CD4-positive, CD25-positive, alpha-beta regulatory T cell (primary cell): ENCODE results near the gene KLKB1. TPM values are rescaled to one million over a fixed set of nuclear protein-coding genes. Genes with fewer than 3 reads are reported as not detected.

Experiments used
- ATAC-seq, 2 donors: fragments of 150-1000 bp; cut with Tn5 transposase; one replicate each; pipeline ENCODE4 v1.10.0; 2021; ENCODE audit warnings: low read depth in 2 of 2, moderate number of reproducible peaks in 2 of 2, moderate library complexity in 1 of 2
- DNase-seq, 3 donors: peaks; one replicate each; pipeline versions ENCODE4 v3.0.0 to v3.0.0-alpha.2; 2012 to 2022; ENCODE audit warnings: mixed read lengths in 1 of 3
- H3K27ac ChIP-seq: one replicate; pipeline ENCODE4 v1.7.0; 2013; ENCODE audit warnings: mild to moderate bottlenecking, low read length; ENCODE audit not compliant: insufficient read depth, poor library complexity, severe bottlenecking
- H3K27me3 ChIP-seq: one replicate; pipeline ENCODE4 v1.7.0; 2013; ENCODE audit warnings: low read length; ENCODE audit not compliant: control insufficient read depth, insufficient read depth
- H3K36me3 ChIP-seq: one replicate; pipeline ENCODE4 v1.7.0; 2013; ENCODE audit warnings: mild to moderate bottlenecking, low read length, moderate library complexity; ENCODE audit not compliant: control insufficient read depth, insufficient read depth
- H3K4me1 ChIP-seq: 2 replicates; pipeline ENCODE4 v1.7.0; 2013; ENCODE audit warnings: mild to moderate bottlenecking, low read length; ENCODE audit not compliant: insufficient read depth, control insufficient read depth, poor library complexity, severe bottlenecking
- H3K4me3 ChIP-seq: one replicate; pipeline ENCODE4 v1.7.0; 2013; ENCODE audit warnings: low read depth, mild to moderate bottlenecking, low read length, moderate library complexity
- H3K9me3 ChIP-seq, 2 experiments: 1 replicate in 1 of 2; 2 replicates in 1 of 2; pipeline ENCODE4 v1.7.0; 2013; ENCODE audit warnings: low read length in 2 of 2, mild to moderate bottlenecking in 1 of 2, moderate library complexity in 1 of 2; ENCODE audit not compliant: control insufficient read depth in 2 of 2
- H3K27ac Mint-ChIP-seq, 3 donors: one replicate each; pipeline ENCODE4 v1.8.0; 2020 to 2022; ENCODE audit warnings: mild to moderate bottlenecking in 3 of 3, mixed read lengths in 3 of 3, moderate library complexity in 2 of 3
- H3K27me3 Mint-ChIP-seq: one replicate; pipeline ENCODE4 v1.8.0; 2022; ENCODE audit warnings: mild to moderate bottlenecking, mixed read lengths
- H3K36me3 Mint-ChIP-seq: one replicate; pipeline ENCODE4 v1.8.0; 2020; ENCODE audit warnings: mixed read lengths
- H3K4me1 Mint-ChIP-seq, 4 donors: one replicate each; pipeline ENCODE4 v1.8.0; 2020 to 2022; ENCODE audit warnings: mixed read lengths in 4 of 4, mild to moderate bottlenecking in 1 of 4
- H3K4me3 Mint-ChIP-seq, 4 donors: one replicate each; pipeline ENCODE4 v1.8.0; 2020 to 2022; ENCODE audit warnings: mild to moderate bottlenecking in 4 of 4, mixed read lengths in 4 of 4, moderate library complexity in 3 of 4
- H3K9me3 Mint-ChIP-seq, 7 donors: one replicate each; pipeline ENCODE4 v1.8.0; 2020 to 2022; ENCODE audit warnings: mixed read lengths in 7 of 7, mild to moderate bottlenecking in 3 of 7, moderate library complexity in 2 of 7
- polyA plus RNA-seq, 4 donors: library from polyadenylated mRNA; unstranded; fragments of 300-500 nt; fragmentation: Illumina TruSeq; gene quantifications; one replicate each; pipeline ENCODE4 v1.2.3, GENCODE V29; 2021
- total RNA-seq: library from RNA; stranded (reverse); gene quantifications from one replicate; pipeline ENCODE4 v1.2.3, GENCODE V29; 2022

The KLKB1 gene
- total and polyA plus RNA-seq, 5 donors from 2014 or later = 0.14 to 1.2 TPM; not detected in 3

DNA sequence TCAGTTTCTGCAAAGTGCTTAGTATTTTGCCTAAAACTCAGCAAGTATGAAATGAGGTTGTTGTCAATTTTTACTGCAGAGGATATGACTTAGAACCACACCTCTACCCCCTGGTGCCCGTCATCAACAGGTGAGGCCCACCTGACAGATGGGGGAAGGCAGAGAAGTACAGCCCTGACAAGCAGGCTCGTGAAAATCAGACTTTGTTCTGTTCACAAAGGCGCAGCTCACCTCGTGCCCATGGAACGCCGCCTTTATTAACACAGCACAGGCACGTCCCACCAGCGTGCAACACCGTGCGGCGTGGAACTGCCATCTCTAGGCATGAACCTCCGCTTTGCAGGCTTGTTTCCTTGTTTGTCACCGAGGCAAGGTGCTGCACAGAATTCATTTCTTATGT is 22.6 kb upstream of the KLKB1 start:
- Mint-ChIP-seq H3K36me3 (peaks cover 20% of the 10 kb centered on the region), H3K27ac (peak overlapping the region in 1 of 3 donors; percentile 94), H3K4me3 (peak overlapping the region in 3 of 4 donors; percentile 1 to 66 (median 63)), H3K9me3 (peaks cover 0 to 12% (median 3%) of the 10 kb centered on the region in 7 donors), H3K27me3 (no peaks in the 10 kb centered on the region), H3K4me1 (peaks cover 0 to 32% (median 12%) of the 10 kb centered on the region in 4 donors)
- H3K4me3 ChIP-seq = peak overlapping the region; percentile 49
- DNase-seq = no peak
- ATAC-seq = no peak
- H3K36me3 ChIP-seq = peaks cover 10% of the 10 kb centered on the region
- peaks cover 6 to 11% of the 10 kb centered on the region in 2 experiments for H3K9me3 ChIP-seq
- peaks cover 4% of the 10 kb centered on the region for H3K4me1 ChIP-seq
- no peaks in the 10 kb centered on the region for H3K27me3 ChIP-seq
- peak overlapping the region; percentile 76 for H3K27ac ChIP-seq

DNA sequence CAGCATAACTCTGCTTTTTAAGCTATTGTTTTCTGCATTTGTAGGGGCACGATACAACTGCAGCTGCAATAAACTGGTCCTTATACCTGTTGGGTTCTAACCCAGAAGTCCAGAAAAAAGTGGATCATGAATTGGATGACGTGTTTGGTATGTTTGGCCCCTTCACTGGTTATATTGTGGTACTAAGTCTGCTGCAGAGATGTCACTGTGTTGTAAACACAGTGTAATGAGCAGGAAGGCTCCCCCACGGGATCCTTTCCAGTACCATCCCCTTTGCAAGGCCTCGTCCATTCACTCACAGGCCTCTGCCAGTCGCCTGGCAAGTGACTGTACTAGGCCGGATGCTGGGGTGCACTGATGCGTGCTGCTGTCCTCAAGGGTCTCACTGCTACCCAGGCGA is 22.2 kb upstream of the KLKB1 start:
- H3K27ac ChIP-seq = peak overlapping the region; percentile 76
- Mint-ChIP-seq H3K27ac (peak overlapping the region in 1 of 3 donors; percentile 37), H3K4me1 (peaks cover 0 to 32% (median 12%) of the 10 kb centered on the region in 4 donors), H3K36me3 (peaks cover 25% of the 10 kb centered on the region), H3K4me3 (peak overlapping the region in 1 of 4 donors; percentile 24), H3K27me3 (no peaks in the 10 kb centered on the region), H3K9me3 (peaks cover 0 to 12% (median 3%) of the 10 kb centered on the region in 7 donors)
- DNase-seq (no peak), ATAC-seq (no peak)
- no peaks in the 10 kb centered on the region for H3K27me3 ChIP-seq
- H3K4me3 ChIP-seq = no peak overlapping the region
- H3K36me3 ChIP-seq = peaks cover 14% of the 10 kb centered on the region
- H3K4me1 ChIP-seq = peaks cover 4% of the 10 kb centered on the region
- H3K9me3 ChIP-seq = peaks cover 6 to 11% of the 10 kb centered on the region in 2 experiments

DNA sequence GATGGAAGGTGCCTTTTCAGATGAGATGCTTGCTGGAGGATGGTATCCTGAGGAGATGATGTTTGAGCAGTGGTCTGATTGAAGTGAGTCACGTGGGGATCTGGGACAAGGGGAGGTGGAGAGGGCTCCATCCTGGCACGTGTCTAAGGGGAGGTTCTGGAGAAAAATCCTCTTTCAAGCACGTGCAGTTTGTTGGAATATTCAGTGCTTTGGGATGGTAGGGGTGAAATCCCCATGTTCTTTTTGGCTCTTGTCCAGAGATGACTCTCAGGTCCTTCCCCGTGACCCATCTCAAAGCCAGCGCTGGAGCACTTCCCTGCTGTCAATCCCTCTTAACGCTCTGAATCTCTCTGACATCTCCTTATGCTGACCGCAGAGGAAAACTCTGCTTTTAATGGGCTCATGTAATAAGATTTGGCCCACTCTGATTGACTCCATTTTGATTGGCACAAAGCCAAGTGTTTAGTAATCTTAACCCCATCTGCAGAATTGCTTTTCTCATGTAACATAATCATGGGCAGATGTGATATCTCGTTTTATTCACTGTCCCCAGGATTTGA is 10.8 kb upstream of the KLKB1 start:
- DNase-seq = no peak
- Mint-ChIP-seq H3K27ac (peak overlapping the region in 1 of 3 donors; percentile 11), H3K36me3 (peaks cover 6% of the 10 kb centered on the region), H3K4me3 (no peak overlapping the region), H3K4me1 (peaks cover 0 to 6% (median under 1%) of the 10 kb centered on the region in 4 donors), H3K9me3 (peaks cover 0 to 2% (median 0%) of the 10 kb centered on the region in 7 donors), H3K27me3 (peaks cover 4% of the 10 kb centered on the region)
- Histone ChIP-seq H3K4me3 (no peak overlapping the region), H3K9me3 (no peaks in the 10 kb centered on the region), H3K27ac (no peak overlapping the region), H3K4me1 (no peaks in the 10 kb centered on the region), H3K36me3 (no peaks in the 10 kb centered on the region), H3K27me3 (no peaks in the 10 kb centered on the region)
- no peak for ATAC-seq

DNA sequence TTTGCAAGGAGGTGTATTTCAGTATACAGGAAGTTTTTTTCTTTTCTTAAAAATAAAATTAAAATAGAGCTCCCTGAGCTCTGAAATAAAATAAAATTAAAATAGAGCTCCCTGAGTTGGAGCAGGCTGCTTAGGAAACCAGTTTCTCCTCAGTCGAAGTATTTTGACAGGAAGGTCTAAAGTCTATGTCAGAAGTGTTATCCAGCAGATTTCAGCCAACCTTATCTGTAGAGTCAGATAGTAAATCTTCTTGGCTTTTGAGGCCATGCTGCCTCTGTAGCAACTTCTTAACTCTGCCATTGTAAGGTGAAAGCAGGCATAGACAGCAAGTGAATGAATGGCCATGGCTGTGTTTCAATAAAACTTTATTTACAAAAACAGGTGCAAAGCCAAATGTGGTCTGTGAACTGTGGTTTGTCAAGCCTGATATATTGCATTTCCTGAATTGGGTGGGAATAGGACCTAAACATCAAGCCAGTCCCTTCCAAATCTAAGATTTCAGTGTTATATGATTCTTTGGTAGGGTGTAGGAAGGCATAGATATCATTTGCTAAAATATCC is 9.5 kb upstream of the KLKB1 start:
- no peaks in the 10 kb centered on the region for H3K36me3 ChIP-seq
- DNase-seq (no peak), ATAC-seq (no peak)
- H3K27ac ChIP-seq = no peak overlapping the region
- no peak overlapping the region for H3K4me3 Mint-ChIP-seq
- H3K27ac Mint-ChIP-seq = no peak overlapping the region
- peaks cover 0 to 3% (median 0%) of the 10 kb centered on the region in 7 donors for H3K9me3 Mint-ChIP-seq
- no peaks in the 10 kb centered on the region for H3K36me3 Mint-ChIP-seq
- H3K4me1 ChIP-seq = no peaks in the 10 kb centered on the region
- no peak overlapping the region for H3K4me3 ChIP-seq
- no peaks in the 10 kb centered on the region for H3K9me3 ChIP-seq
- peaks cover 4% of the 10 kb centered on the region for H3K27me3 Mint-ChIP-seq
- H3K27me3 ChIP-seq = no peaks in the 10 kb centered on the region
- peaks cover 0 to 6% (median under 1%) of the 10 kb centered on the region in 4 donors for H3K4me1 Mint-ChIP-seq

DNA sequence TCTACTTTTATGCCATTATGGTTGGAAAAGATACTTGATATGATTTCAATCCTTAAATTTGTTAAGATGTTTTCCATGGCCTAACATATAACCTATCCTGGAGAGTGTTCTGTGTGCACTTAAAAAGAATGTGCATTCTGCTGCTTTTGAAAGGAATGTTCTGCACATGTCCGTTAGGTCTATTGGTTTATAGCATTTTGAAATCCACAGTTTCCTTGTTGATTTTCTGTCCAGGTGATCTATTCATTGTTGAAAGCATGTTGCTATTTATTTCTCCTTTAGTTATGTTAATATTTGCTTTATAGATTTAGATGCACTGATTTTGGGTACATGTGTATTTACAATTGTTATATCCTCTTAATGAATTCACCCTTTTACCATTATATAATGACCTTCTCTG is 5.7 kb upstream of the KLKB1 start:
- no peak overlapping the region for H3K27ac Mint-ChIP-seq
- peaks cover 0 to 9% of the 10 kb centered on the region in 2 experiments for H3K9me3 ChIP-seq
- H3K27me3 ChIP-seq = no peaks in the 10 kb centered on the region
- no peak for ATAC-seq
- H3K4me3 ChIP-seq = no peak overlapping the region
- DNase-seq = no peak
- H3K36me3 Mint-ChIP-seq = peaks cover 11% of the 10 kb centered on the region
- peaks cover 9% of the 10 kb centered on the region for H3K27me3 Mint-ChIP-seq
- peaks cover 0 to 18% (median 6%) of the 10 kb centered on the region in 7 donors for H3K9me3 Mint-ChIP-seq
- H3K4me3 Mint-ChIP-seq = no peak overlapping the region
- peaks cover 0 to 6% (median 0%) of the 10 kb centered on the region in 4 donors for H3K4me1 Mint-ChIP-seq
- H3K4me1 ChIP-seq = no peaks in the 10 kb centered on the region
- no peak overlapping the region for H3K27ac ChIP-seq
- H3K36me3 ChIP-seq = no peaks in the 10 kb centered on the region

GRCh38 chr4:186225848-186226247 is 1.5 kb upstream of the KLKB1 start:
- H3K27ac ChIP-seq = no peak overlapping the region
- ATAC-seq (no peak), DNase-seq (no peak)
- no peak overlapping the region for H3K4me3 ChIP-seq
- Mint-ChIP-seq H3K4me1 (peaks cover 0 to 6% (median 0%) of the 10 kb centered on the region in 4 donors), H3K27ac (no peak overlapping the region), H3K9me3 (peaks cover 0 to 19% (median 6%) of the 10 kb centered on the region in 7 donors), H3K4me3 (peak overlapping the region in 1 of 4 donors; percentile 74), H3K36me3 (peaks cover 21% of the 10 kb centered on the region), H3K27me3 (peaks cover 9% of the 10 kb centered on the region)
- peaks cover 0 to 9% of the 10 kb centered on the region in 2 experiments for H3K9me3 ChIP-seq
- H3K27me3 ChIP-seq = no peaks in the 10 kb centered on the region
- no peaks in the 10 kb centered on the region for H3K4me1 ChIP-seq
- H3K36me3 ChIP-seq = no peaks in the 10 kb centered on the region

GRCh38 chr4:186226521-186227189 is 652 bp upstream of the KLKB1 start:
- Mint-ChIP-seq H3K4me3 (no peak overlapping the region), H3K9me3 (peaks cover 0 to 19% (median 6%) of the 10 kb centered on the region in 7 donors), H3K4me1 (no peaks in the 10 kb centered on the region), H3K36me3 (peaks cover 21% of the 10 kb centered on the region), H3K27me3 (peaks cover 5% of the 10 kb centered on the region), H3K27ac (no peak overlapping the region)
- ATAC-seq (no peak), DNase-seq (no peak)
- Histone ChIP-seq H3K36me3 (no peaks in the 10 kb centered on the region), H3K27me3 (no peaks in the 10 kb centered on the region), H3K27ac (no peak overlapping the region), H3K4me1 (no peaks in the 10 kb centered on the region), H3K4me3 (no peak overlapping the region), H3K9me3 (peaks cover 0 to 9% of the 10 kb centered on the region in 2 experiments)
